Measurements from ENCODE around the gene CCNT2. TPM values are rescaled to one million over a fixed set of nuclear protein-coding genes. Genes with fewer than 3 reads are reported as not detected.
A peak's percentile ranks its signal among the peaks of the same experiment; 100 is the strongest.

The CCNT2 gene
- total RNA-seq, 6 experiments from 2014 or later: 13.2 to 23.6 (median 17.5) TPM

DNA sequence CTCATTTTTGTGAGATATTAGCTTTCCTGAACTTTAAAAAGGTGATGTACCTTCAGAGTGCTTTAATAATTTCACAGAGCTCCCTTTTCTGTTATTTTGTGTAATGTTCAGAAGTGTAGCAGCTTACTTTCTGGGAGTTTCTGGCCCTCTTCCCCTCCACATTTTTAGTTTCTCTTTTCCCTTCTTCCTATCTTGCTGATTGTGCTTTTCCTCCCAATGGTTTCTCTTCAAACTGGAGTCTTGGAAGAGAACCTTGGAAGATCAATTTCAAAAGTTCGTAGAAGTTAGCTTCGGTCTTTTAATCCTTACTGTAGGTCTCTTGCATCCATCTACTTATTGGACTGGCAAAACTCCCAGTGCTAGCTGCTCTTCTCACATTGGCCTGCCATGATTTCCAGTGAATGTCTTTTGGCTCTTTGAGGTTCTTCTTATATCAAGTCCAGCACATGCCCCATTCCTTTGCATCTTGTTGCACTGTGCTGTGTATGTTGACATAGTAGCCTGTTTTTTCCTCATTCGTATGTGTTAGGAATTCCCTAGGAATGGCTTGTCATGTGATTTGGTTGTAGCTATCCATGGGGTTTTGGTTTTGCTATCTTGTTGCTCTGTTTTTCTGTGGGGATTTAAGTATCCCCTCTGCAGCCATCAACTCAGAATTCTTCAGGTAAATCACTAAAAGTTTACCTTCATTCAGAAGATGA lies 7.8 kb downstream of the CCNT2 start:
- Histone ChIP-seq H3K4me1 (peaks cover 0 to 60% (median 5%) of the 10 kb centered on the region in 4 donors), H3K27ac (no peak overlapping the region), H3K36me3 (no peaks in the 10 kb centered on the region), H3K27me3 (no peaks in the 10 kb centered on the region), H3K9me3 (no peaks in the 10 kb centered on the region), H3K4me3 (no peak overlapping the region)
- TF ChIP-seq POLR2A (IDR thresholded peaks at IDR 0.05) (no peak), CTCF (IDR thresholded peaks at IDR 0.05) (no peak)
- WGBS (ENCODE audit: insufficient coverage, low coverage, low lambda C conversion rate, missing lambda C conversion rate): 59% methylated on average over 3 of the region's 3 CpGs
- ATAC-seq: peak in 3 of 4 donors; percentile 17 to 43 (median 28)
- no peak for DNase-seq
- intact Hi-C loops (cut with DNase I): no loop called here

DNA sequence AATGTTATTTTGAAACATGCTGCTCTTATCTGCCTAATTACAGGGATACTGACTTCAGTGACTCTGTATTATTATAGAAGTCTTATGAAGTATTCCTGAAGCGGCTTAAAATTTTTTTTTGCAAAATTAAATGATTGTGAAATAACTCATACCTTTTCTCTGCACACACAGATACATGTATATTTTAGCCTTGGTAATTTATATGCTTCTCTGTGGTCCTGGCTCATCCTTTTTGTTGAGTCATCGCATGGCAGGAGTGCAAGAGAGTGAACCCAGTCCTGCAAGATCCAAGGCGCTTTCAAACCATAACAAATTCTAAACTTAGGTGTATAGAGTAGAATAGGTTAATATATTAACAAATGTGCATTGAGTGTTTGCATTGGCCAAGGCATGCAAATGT lies 8.6 kb downstream of the CCNT2 start:
- H3K27me3 ChIP-seq: no peaks in the 10 kb centered on the region
- no peaks in the 10 kb centered on the region for H3K36me3 ChIP-seq
- peak in 2 of 4 donors; percentile 55 to 60 for ATAC-seq
- no peak for DNase-seq
- H3K9me3 ChIP-seq: no peaks in the 10 kb centered on the region
- H3K27ac ChIP-seq: no peak overlapping the region
- TF ChIP-seq CTCF (IDR thresholded peaks at IDR 0.05) (no peak), POLR2A (IDR thresholded peaks at IDR 0.05) (no peak)
- H3K4me1 ChIP-seq: peaks cover 0 to 62% (median 7%) of the 10 kb centered on the region in 4 donors
- no peak overlapping the region for H3K4me3 ChIP-seq
- 84% methylated on average over 3 of the region's 3 CpGs for WGBS (ENCODE audit: insufficient coverage, low coverage, low lambda C conversion rate, missing lambda C conversion rate)
- intact Hi-C loops (cut with DNase I): no loop called here

- peak; percentile 69 to 82 (median 76) for ATAC-seq
- peaks cover 0 to 2% (median 0%) of the 10 kb centered on the region in 4 donors for H3K36me3 ChIP-seq
- peak overlapping the region; percentile 48 to 72 (median 58) for H3K27ac ChIP-seq
- intact Hi-C loops (cut with DNase I): no loop called here
- peaks cover 0 to 59% (median 23%) of the 10 kb centered on the region in 4 donors for H3K4me1 ChIP-seq
- 22% methylated on average over 3 of the region's 3 CpGs for WGBS (ENCODE audit: insufficient coverage, low coverage, low lambda C conversion rate, missing lambda C conversion rate)
- DNase-seq: no peak
- peak overlapping the region; percentile 2 to 23 (median 3) for H3K4me3 ChIP-seq
- no peaks in the 10 kb centered on the region for H3K27me3 ChIP-seq
- TF ChIP-seq CTCF (IDR thresholded peaks at IDR 0.05) (no peak), POLR2A (IDR thresholded peaks at IDR 0.05) (no peak)
- H3K9me3 ChIP-seq: no peaks in the 10 kb centered on the region
Measured at GRCh38 chr2:134932864-134933526, 14.4 kb downstream of the CCNT2 start.

DNA sequence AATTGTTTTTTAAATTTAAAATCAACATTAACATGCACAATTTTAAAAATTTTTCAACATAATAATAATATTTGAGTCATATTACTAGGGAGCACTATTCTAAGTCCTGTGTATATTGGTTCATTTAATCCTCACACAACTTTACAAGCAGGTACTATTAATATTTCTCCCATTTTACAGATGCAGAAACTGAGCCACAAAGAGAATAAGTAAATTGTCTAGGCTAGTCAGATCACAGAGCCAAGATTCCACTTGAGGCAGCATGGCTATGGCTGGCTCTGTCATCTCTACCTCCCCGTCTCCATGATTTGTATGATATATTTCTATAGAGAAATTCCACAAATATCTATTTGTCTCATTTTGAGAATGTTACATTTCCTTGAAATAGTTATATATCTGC lies 15.1 kb downstream of the CCNT2 start:
- WGBS (ENCODE audit: insufficient coverage, low coverage, low lambda C conversion rate, missing lambda C conversion rate): 27% methylated on average over 1 of the region's 1 CpG
- intact Hi-C loops (cut with DNase I): no loop called here
- Histone ChIP-seq H3K27me3 (no peaks in the 10 kb centered on the region), H3K4me3 (peak overlapping the region; percentile 2 to 23 (median 3)), H3K36me3 (peaks cover 0 to 7% (median 1%) of the 10 kb centered on the region in 4 donors), H3K9me3 (no peaks in the 10 kb centered on the region), H3K27ac (peak overlapping the region; percentile 48 to 72 (median 58)), H3K4me1 (peaks cover 0 to 59% (median 23%) of the 10 kb centered on the region in 4 donors)
- ATAC-seq: no peak
- no peak for DNase-seq
- TF ChIP-seq POLR2A (IDR thresholded peaks at IDR 0.05) (no peak), CTCF (IDR thresholded peaks at IDR 0.05) (no peak)
